HG03066 (cell line): ENCODE data around the gene TGM5.

Experiments used
- ATAC-seq: cut with Tn5 transposase; IDR thresholded peaks from one replicate; pipeline ENCODE4 v1.9.1; 2021; ENCODE audit warnings: low read depth; ENCODE audit not compliant: unreplicated experiment

The TGM5 gene

DNA sequence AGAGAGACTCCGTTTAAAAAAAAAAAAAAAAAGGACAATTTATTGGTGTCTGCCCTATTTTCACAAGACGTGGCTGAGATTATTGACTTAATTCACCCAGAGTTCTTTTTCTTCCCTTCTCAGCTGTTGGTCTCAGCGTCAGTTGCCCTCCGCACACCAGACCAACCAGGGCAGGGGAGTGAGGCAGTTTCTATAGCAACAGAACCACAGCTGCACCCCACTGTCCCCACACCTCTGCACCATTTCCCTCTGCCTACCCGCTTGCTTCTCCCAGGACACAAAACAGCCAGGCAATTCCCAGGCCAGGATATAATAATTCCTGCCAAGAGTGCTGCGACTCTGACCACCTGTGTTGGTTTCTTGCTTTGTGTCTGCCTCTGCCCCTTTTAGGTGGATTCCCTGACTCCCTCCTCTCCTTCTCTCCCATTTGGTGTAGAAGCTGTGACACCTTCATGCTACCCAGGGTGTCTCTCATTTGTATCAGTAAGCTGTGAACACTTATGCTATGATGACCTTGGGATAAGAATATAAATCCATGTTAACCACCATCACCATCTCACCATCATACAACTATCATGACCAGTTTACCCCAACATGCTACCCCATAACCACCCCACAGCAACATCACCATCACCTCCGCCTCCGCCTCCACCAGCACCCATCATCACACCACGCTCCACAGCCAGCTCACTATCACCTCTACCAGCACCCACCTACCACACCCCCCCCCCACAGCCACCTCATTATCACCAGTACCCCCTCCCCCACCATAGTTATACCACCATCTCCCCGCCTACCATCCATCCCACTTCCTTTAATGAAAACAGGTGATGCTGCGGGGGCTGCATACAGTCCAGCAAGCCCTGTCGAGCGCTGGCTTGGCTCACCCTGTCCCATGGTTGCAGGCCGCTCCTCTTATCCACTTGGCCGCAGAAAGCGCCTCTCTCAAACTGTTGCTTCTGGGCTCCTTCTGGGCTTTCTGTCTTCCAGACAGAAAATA is 46.5 kb downstream of the TGM5 start:
- no peak for ATAC-seq

DNA sequence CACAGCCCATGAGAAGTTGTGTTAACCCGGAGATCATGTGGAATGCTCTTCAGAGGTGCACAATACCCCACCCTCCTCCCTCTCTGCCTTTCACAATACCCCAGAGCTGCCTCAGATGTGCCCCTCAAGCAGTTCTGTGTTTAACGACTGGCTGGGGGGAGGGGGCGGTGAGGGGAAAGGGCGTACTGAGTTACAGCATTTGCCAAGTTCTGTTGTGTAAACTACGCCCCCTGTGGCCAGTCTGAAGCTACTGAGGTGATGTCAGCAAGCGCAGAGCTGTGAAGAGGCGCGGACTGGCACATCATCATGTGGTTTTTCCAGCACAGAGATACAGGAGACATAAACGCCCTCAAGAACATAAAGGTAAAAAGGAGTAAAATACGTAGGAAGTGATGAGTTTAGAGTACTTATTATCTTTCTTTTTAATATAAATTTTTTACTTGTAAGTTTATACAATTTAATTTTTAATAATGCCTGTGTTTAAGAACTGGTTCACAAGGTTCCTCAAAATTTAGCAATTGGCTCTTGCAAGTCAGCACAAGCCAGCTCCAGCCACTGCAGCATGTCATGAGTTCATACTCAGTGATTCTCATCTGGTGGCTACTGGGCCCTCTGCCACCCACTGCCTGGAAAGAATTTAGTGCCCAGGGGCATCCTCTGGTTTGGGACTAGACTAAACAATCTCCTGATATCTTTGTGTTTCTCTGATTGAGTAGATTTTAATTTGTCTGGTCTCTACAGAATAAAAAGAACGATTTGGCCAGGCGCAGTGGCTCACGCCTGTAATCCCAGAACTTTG is 47.6 kb downstream of the TGM5 start:
- no peak for ATAC-seq

DNA sequence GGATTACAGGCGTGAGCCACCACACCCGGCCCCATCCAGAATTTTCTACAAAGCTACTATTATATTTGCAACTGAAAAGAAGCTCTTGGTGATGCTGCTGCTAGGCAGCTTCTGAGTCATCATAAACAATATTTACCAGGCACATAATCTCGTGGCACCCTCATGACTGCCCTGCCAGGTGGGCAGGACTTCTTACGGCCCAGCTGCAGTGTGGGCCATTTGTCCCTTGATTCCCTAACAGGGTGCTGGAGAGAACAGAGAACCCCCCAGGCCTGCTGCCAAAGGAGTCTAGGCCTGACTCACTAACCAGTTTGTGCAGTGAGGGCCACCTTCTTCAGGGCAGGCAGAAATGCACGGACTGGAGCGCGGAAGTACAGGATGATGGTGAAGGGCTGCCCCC is 50.8 kb downstream of the TGM5 start:
- ATAC-seq = no peak

DNA sequence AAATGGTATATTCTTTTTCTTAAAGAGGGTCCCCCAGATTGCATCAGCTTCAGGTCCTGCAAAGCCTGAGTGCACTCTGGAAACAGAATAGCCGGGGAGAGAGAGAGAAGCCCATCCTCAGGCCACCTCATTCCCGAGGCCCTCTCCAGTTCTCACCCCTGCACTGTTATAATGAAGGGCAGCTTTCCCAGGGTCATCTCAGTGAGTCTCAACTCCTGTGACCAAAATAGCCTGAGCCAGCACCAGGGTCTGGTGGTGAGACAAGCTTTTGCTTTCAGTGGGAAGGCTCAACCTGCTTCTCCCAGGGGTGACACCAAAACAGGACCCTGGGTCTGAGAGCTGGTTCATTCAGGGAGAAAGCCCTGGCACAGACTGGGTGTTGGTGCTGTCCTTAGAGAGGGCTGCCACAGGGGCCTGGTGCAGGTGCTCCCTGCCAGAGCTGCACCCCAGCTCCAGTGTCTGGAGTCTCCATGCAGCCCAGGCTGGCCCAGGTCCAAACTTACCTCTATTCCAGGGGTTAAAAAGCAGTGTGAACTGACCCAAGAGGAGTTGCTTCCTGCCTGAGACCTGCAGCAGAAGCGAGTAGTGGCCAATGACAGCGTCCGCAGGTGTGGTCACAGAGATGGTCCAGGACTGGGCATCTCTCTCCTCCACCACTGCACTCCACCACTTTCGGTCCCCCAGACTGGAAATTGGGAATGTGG is 52.0 kb downstream of the TGM5 start:
- no peak for ATAC-seq

DNA sequence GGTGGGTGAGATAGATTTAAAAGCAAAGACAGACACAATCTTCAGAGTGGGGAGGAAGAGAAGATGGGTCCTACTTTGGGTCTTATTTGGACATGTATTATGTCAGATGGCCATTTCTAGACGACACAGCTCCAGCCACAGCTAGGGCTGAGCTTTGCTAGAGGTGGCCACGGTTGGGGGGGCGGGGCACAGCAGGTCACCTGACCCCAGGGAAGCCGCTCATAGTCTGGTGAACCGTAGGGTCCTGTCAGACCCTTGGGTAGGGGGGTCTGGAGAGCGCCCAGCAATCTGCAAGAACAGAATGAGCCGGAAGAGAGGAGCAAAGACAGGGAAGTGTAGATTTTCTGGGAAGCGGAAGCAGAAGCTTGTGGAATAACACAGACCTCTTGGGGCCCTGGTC is 52.6 kb downstream of the TGM5 start:
- no peak for ATAC-seq

DNA sequence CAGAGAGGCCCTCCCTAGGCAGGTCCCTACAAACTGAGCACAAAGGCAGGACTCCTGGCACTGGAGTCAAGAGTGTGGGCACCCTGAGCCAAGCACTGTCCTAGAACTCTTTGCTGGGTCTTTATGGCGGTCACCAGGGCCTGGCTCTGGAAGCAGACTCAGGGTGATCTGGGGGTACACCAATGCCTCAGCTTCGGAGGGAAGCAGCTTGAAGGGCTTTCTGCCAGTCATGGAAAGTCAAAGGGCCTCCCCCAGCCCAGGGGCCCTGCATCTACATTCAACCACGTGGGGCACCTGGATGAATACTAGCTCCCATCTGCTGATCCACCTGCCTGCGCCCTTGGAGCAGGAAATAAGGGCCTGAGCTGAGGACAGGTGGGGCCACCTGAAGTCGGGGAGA is 53.3 kb downstream of the TGM5 start:
- ATAC-seq = no peak

DNA sequence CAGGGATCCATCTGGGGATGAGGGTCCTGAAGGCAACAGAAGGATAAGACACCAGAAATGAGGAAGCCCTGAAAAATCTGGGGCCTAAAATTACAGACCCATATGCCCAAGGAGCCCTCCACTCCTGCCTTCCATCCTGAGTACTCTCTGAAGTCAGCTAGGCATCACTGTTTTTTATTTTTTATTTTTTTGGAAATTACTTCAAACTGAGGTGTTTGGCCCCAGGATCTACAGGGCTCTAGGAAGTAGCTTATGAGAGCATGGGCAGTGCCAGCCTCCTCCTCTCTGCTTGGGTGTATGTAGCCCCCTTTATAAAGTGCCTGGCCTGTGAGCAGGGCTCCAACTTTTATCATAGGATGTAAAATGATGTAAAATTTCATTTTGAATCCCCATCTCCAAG is 53.8 kb downstream of the TGM5 start:
- ATAC-seq = no peak

DNA sequence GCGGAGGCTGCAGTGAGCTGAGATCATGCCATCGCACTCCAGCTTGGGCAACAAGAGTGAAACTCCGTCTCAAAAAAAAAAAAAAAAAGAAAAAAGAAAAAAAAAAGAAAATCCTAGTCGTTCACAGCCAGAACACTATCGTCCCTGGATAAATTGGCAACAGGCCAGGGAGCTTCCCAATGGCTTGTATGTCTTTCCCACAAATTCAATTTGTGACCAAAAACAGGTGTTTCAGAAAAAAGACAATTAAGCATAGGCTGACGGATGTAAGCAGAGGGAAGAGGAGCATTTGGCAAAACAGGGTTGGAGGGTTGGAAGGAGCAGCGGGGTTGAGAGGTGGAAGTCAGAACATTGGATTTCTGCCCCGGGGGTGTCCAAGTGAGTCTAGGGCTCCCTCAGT is 54.4 kb downstream of the TGM5 start:
- ATAC-seq = no peak

DNA sequence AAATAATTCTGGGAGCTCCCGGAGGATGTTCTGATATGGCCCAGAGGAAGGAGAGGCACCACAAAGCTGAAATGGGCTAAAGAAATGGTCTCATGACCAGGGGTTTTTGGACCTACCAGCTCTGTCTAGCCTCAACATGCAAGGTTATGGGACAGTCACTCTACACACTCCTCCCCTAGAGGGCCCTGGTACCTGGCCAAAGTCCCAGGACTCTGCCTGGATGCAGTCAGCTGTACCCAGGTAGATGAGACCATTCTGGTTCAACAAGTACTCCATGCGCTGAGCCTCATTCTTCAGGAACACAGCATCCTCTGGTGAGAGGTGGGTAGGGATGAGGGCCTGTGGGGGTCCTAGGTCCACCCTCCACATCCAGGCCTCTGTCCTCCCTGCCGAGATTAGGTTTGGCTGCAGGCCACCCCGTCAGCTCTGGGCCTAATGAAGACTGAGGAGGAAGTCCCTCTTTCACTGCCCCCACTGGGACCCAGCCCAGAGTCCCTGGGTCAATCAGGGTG is 55.4 kb downstream of the TGM5 start:
- ATAC-seq = no peak

DNA sequence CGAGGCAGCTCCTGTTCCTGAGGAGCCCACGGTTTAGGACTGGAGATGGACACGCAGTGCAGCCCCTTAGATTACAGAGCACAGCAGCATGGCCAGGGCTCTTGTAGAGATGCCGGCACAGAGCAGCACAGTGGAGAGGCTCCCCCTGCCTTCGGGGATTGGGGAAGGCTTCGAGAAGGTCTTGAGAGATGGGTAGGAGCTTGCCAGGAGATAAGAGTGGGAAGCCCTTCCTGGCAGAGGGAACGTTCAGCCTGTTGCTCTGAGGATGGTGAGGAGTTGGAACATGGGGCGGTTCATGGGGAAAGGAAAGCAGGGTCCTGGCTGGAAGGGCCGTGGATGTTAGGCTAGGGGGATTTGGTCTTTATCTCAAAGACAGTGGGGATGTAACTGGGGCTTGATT is 55.9 kb downstream of the TGM5 start:
- no peak for ATAC-seq

DNA sequence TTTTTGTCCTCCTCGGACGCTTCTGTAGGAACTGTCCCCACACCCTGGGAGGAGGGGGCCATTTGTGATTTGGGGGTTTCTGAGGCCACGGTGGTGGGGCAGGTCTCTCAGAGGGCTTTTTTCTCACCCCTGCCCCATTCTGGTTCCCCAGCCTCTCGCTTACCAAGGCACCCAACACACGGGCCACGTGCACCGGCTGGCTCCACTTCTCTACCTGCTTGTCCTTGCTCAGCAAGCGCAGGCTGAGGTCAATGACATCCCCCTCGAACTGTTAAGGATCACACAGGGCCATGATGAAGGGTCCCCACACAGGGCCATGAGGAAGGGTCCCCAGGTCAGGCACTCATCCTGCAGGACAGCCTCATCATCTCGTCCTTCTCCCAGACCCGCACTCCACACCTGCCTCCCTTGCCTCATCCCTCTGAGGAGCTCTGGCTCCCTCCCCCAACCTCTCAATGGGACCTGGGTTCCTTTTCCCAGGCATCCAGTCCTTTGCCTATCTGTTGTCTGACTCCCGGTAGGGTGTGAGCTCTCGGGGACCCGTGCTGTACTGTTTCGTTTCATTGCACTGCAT is 56.5 kb downstream of the TGM5 start:
- no peak for ATAC-seq

DNA sequence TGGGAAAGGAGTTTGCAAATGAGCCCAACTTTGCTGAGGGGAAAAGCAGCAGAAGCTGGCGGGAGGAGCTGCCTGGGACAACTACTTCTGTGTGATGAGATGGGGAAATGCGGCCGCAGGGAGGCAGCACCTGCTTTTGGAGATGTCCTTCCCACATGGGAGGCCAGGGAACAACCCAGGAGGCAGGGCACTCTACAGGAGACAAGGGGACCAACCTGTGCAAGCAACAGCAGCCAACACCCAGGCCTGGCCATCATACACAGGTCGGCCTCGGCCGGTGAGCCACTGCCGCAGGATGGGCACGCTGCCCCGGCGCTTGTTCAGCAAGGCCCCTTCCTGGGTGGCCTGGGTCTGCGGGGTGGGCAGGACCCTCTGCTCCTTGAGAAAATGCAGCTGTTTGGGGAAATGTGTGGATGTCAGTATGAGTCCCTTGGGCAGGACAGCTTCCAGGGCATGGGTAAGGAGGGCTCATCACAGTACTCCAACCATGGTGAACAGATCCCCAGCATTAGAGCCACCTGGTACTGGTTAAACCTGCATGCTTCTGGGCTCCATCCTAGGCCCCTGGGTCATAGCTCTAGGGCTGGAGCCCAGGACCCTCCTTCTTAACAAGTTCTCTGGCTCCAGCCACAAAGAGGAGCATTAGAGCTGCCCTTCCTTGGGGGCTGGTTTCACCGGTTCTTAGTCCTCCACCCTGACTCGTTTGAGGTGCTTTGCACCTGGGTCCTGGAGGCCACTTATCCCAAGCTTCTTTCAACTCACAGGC is 57.5 kb downstream of the TGM5 start:
- ATAC-seq = no peak

DNA sequence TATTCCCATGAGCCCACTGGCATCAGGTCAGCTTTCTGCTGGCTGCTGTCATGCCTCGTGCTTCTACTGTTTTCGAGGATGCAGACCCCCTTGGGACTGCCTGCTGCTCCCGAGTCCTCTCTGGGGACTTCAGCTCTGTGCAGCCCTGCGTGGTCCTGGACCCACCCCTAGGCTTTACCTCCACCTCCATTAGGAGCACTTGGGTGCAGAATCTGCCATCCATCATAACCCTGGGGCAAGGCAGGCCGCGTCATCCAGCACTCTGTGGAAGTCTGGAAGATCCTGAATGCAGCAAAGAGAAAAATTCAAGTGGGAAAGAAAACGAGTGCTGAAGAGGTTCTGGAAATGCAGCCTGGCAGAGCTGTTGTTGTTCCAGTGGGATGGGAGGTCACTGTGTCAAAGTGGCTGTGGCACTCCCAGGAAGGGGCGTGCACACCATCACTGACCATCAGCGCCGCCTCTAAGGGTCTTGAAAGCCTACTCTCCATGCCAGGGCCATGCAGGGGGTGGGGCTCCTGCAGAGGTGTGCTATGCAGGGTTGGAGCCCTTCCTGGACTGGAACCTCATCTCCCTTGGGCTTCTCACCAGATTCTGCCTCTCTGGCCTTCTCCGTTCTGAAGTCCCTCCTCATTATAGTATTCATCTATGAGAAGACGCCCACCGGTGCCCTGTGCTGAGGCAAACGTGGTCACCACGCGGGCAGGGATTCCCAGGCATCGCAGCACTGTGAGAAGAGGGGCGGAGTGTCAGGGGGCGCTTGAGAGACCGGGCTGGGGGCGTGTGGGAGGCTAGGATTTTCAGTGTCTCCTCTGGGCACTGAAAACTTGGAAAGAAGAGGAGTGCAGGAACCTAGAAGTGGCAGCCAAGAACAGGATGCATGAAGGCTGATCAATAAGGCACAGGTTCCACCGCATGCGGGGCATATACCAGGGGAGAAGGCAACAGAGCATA is 58.4 kb downstream of the TGM5 start:
- ATAC-seq = no peak

DNA sequence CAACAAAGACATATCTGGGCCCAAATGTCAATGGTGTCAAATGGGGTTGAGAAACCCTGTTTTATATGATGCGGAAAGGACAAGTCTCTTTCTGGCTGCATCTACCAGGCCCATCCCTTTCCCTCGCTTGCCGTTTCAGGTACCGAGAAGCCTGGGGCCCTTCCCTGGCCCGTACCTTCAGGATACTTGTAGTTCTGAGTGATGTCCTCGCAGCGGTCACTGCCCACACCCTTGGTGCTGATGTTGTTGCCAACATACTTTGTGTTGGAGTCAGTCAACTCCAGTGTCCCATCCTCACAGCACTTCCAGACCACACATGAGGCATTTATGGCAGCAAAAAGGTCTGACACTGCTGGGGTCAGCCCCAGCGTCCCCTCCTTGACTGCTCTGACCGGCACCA is 59.7 kb downstream of the TGM5 start:
- ATAC-seq = no peak

DNA sequence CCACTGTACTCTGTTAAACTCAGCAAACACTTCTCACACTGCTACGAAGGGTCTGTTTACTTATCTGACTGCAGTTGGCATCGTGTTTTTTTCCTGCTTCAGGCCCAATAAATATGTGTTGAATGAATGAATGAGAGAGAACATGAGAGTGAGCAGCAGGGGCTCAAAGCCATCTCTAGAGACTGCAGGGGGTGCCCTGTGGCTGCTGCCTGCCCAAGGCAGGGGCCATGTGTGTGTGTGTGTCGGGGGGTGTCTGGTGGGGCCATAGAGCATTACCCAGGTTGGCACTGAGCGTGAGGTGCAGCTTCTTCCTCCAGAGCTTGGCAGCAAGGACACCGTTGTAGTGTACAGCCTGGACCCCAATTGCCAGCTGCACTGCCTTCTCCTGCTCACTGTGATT is 60.7 kb downstream of the TGM5 start:
- ATAC-seq = no peak

DNA sequence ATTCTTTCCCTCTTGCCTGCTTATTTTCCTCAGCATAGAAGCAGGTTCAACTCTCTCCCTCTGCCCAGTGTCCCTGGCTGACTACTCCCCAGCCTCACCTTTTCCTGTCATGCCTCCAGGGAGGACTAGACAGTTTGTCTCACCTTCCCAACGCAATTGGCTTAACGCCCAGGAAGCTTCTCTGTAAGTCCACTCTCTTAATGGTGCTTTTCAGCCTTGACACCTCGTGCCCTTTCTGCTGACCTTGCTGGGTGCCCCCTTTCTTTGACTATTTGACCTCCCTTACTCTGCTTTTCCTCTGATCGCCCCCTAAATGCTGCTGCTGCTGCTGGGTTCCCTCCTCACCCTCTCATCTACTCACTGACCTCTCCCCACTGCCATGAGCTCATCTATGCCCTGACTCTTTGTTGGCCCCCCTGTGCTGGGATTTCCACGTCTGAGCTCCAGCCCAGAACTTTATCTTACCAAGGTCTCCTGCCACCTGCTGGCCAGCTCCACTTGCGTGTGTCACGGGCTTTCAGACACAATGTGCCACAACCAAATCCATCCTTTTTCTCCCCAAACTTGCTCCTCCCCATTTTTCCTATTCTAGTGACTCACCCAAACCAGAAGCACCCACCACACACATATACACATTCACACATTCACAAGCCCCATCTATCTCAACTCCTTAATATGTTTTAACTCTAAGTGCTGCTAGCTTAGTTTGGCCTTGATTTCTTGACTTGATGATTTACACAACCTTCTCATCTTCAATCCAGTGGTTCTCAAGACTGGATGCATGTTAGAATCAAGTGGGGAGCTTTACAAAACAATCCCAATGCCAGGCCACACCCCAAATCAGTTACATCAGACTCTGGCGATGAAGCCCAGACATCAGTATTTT is 62.5 kb downstream of the TGM5 start:
- no peak for ATAC-seq

DNA sequence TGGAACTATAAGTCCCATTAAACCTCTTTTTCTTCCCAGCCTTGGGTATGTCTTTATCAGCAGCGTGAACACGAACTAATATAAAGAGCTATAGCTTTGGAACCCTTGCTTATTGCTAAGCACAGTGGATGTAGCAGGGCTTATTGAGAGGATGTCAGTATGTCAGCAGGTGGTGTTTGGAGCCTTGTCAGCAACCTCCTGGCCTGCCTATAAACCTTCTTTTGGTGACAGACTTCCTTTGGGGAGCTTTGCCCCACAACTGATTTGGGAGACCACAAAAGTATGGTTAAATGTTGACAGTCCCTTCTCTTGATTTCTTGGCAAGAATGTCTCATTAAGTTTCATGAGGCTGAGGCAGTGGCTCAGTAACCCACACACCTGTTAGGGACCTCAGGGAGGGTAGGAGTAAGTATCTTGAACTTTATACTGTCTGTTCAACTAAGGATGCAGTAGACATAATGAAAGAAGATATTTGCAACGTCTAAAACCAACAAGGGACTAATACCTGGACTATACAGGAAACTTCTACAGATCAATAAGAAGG is 66.7 kb downstream of the TGM5 start:
- no peak for ATAC-seq
